HCT116 (cell line): ENCODE results near the gene CAMTA2. TPM values are rescaled to one million over a fixed set of nuclear protein-coding genes. Genes with fewer than 3 reads are reported as not detected.

Experiments
- ATAC-seq: fragments of 200-7000 bp; cut with Tn5 transposase; 2 replicates; pipeline ENCODE4 v1.9.1; 2020; ENCODE audit warnings: mild to moderate bottlenecking, moderate library complexity
- BruUV-seq: library from RNA; stranded (reverse); fragments of 400-500 nt; replicated peaks from 2 replicates; lab custom pipeline; 2021; lab: Mats Ljungman, UMichigan
- CTCF ChIA-PET: fragments of 300-600 bp; sonication (Branson Sonifier 250); formaldehyde crosslinking; loops from one replicate; lab custom pipeline; 2021; ENCODE audit warnings: antibody characterized with exemption; lab: Charles Lee
- POLR2A ChIA-PET: fragments of 300-600, 350-600 bp; sonication (Branson Sonifier 250); formaldehyde crosslinking; loops from one replicate; lab custom pipeline; 2021; ENCODE audit warnings: antibody characterized with exemption; lab: Charles Lee
- RAD21 ChIA-PET, 2 experiments: fragments of 300-600 bp; sonication (Branson Sonifier 250); formaldehyde crosslinking; loops; one replicate each; lab custom pipeline; 2023; ENCODE audit warnings: low total read pairs in 2 of 2; ENCODE audit not compliant: uncharacterized antibody in 2 of 2, unreplicated experiment in 2 of 2, low non-redundant PET in 1 of 2; lab: Charles Lee
- DNase-seq: peaks from one replicate; pipeline ENCODE4 v3.0.0-alpha.2; 2010; ENCODE audit warnings: low read depth, low spot score
- H2AFZ ChIP-seq: fragments of 200-600 bp; shearing (Covaris generic), sonication (generic); 2 replicates; pipeline ENCODE4 v1.6.1; 2017; ENCODE audit warnings: low read depth, mixed run types, mixed read lengths, antibody characterized with exemption, low read length; ENCODE audit not compliant: poor library complexity, severe bottlenecking
- H3K27ac ChIP-seq: 2 replicates; pipeline ENCODE4 v1.5.1; 2012; ENCODE audit warnings: low read depth, low read length
- H3K27me3 ChIP-seq: fragments of 200-600 bp; sonication (generic); 2 replicates; pipeline ENCODE4 v1.6.1; 2016; ENCODE audit warnings: mixed run types, low read length, mixed read lengths; ENCODE audit not compliant: insufficient read depth
- H3K36me3 ChIP-seq, 2 experiments: fragments of 200-500 bp in 1 of 2; fragments of 200-600 bp in 1 of 2; sonication (Bioruptor generic) in 1 of 2; sonication (generic) in 1 of 2; 2 replicates each; pipeline versions ENCODE4 v1.5.1 to v1.6.1; 2014 to 2016; ENCODE audit warnings: low read length in 2 of 2, inconsistent platforms in 1 of 2, mixed read lengths in 1 of 2, mixed run types in 1 of 2; ENCODE audit not compliant: insufficient read depth in 2 of 2, control insufficient read depth in 1 of 2
- H3K4me1 ChIP-seq, 2 experiments: fragments of 200-600 bp in 1 of 2; sonication (generic) in 1 of 2; 2 replicates each; pipeline versions ENCODE4 v1.5.1 to v1.6.1; 2012 to 2017; ENCODE audit warnings: low read length in 2 of 2, inconsistent platforms in 1 of 2, mild to moderate bottlenecking in 1 of 2, mixed read lengths in 1 of 2, mixed run types in 1 of 2, moderate library complexity in 1 of 2; ENCODE audit not compliant: insufficient read depth in 2 of 2, control insufficient read depth in 1 of 2
- H3K4me2 ChIP-seq: fragments of 200-600 bp; sonication (generic); 2 replicates; pipeline ENCODE4 v1.6.1; 2017; ENCODE audit warnings: mixed run types, low read length, mixed read lengths
- H3K4me3 ChIP-seq, 2 experiments: fragments of 200-600 bp in 1 of 2; sonication (generic) in 1 of 2; replicated peaks in 1 of 2; 2 replicates each; pipeline ENCODE4 v1.5.1; 2011 to 2016; ENCODE audit warnings: low read length in 2 of 2, control low read depth in 1 of 2, low read depth in 1 of 2, mild to moderate bottlenecking in 1 of 2, mixed read lengths in 1 of 2, mixed run types in 1 of 2
- H3K79me2 ChIP-seq: fragments of 200-600 bp; sonication (generic); 2 replicates; pipeline ENCODE4 v1.6.1; 2017; ENCODE audit warnings: mild to moderate bottlenecking, mixed run types, low read length, moderate library complexity, mixed read lengths; ENCODE audit not compliant: insufficient read depth
- H3K9ac ChIP-seq: fragments of 200-600 bp; sonication (generic); 2 replicates; pipeline ENCODE4 v1.6.1; 2016; ENCODE audit warnings: low read length, mixed read lengths
- H3K9me2 ChIP-seq: fragments of 200-600 bp; sonication (generic), shearing (Covaris generic); 2 replicates; pipeline ENCODE4 v1.6.1; 2017; ENCODE audit warnings: mixed run types, mild to moderate bottlenecking, moderate library complexity; ENCODE audit not compliant: insufficient read depth
- H3K9me3 ChIP-seq, 2 experiments: fragments of 200-500 bp in 1 of 2; fragments of 200-600 bp in 1 of 2; sonication (Bioruptor generic) in 1 of 2; sonication (generic) in 1 of 2; 2 replicates each; pipeline ENCODE4 v1.6.1; 2014 to 2017; ENCODE audit warnings: low read length in 2 of 2, mixed read lengths in 2 of 2, inconsistent platforms in 1 of 2, low read depth in 1 of 2, mild to moderate bottlenecking in 1 of 2, mixed run types in 1 of 2, moderate library complexity in 1 of 2; ENCODE audit not compliant: control insufficient read depth in 1 of 2, insufficient read depth in 1 of 2
- H4K20me1 ChIP-seq: fragments of 200-600 bp; sonication (generic), shearing (Covaris generic); 2 replicates; pipeline ENCODE4 v1.6.1; 2017; ENCODE audit warnings: mixed run types, mild to moderate bottlenecking, moderate library complexity; ENCODE audit not compliant: insufficient read depth
- JUND ChIP-seq: IDR thresholded peaks from 2 replicates; pipeline ENCODE4 v1.6.1; 2012
- POLR2A ChIP-seq: IDR thresholded peaks from 2 replicates; pipeline ENCODE4 v1.7.0; 2011; ENCODE audit warnings: borderline replicate concordance; ENCODE audit not compliant: insufficient read depth, insufficient read length; ENCODE audit errors: extremely low read depth
- POLR2AphosphoS5 ChIP-seq: IDR thresholded peaks from 2 replicates; pipeline ENCODE4 v1.6.1; 2011; ENCODE audit warnings: mild to moderate bottlenecking, low read depth, low read length, moderate library complexity
- SIN3A ChIP-seq: IDR thresholded peaks from 2 replicates; pipeline ENCODE4 v1.6.1; 2012; ENCODE audit warnings: low read depth
- SP1 ChIP-seq: IDR thresholded peaks from 2 replicates; pipeline ENCODE4 v1.6.1; 2012; ENCODE audit warnings: low read depth
- ZFX ChIP-seq: fragments of 450-650 bp; IDR thresholded peaks from 2 replicates; pipeline ENCODE4 v1.6.1; 2017
- intact Hi-C: fragments of 100-400 bp; cut with micrococcal nuclease; formaldehyde crosslinking; loops from 2 replicates; pipeline ENCODE4 v1.10.0; 2022
- total RNA-seq: library from RNA; stranded (reverse); gene quantifications from one replicate; pipeline ENCODE4 v1.2.1, GENCODE V29; 2021; ENCODE audit not compliant: unreplicated experiment

Gene CAMTA2
- total RNA-seq, 1 experiment from 2014 or later = 37.8 TPM

DNA sequence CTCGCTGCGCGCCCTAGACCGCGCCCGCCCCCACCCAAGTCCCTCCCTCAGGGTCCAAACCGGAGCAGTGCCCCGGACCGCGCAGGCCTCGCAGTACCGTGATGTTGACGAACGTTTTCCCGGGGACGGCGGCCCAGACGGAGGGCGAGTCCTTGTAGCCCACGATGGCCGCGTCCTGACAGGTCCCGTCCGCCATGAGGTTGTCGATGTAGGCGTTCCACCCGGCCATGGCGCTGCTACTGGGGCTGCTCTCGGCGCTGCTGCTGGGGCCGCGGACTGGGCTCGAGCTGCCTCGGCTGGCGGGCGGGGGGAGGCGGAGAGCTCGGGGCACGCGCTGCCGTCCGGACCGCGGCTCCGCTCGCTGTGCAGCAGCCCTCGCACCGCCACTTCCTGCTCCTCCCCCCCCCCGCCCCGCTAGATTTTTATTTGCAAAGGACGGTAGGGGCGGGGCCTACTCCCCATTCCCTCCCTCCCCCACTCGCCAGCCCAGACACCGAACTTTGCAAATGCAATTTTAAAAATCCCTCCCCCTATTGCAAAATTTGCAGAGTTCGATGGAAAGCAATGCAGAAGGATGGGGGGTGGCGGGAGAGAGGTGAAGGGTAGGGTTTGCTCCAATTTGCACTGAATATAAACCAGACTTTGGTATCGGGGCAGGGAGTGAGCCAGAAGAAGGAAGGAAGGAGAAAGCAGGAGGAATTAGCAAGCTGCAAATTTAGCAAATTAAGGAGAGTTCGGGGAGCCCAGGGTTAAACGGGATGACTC lies 39.1 kb downstream of the CAMTA2 start, which contains the start of gene PFN1:
PFN1 (minus strand) TSS at position 365 of the 765 bp plus-strand sequence; CDS start at position 229, 136 bp downstream.
- BruUV-seq = no TSS peak
- DNase-seq (peak; percentile 74), ATAC-seq (peak; percentile 51)
- Histone ChIP-seq H3K79me2 (peaks cover 62% of the 10 kb centered on the region), H3K9ac (peak within 1 kb of the TSS; percentile 97), H3K4me3 (peak within 1 kb of the TSS; percentile 96 to 97), H3K4me1 (peaks cover 35 to 64% of the 10 kb centered on the region in 2 experiments), H3K9me2 (no peaks in the 10 kb centered on the region), H4K20me1 (peaks cover 12% of the 10 kb centered on the region; the same call in 1 of the 2 replicates), H3K36me3 (peaks cover 9 to 22% of the 10 kb centered on the region in 2 experiments; a peak in 2 of 4 replicates), H3K27me3 (no peaks in the 10 kb centered on the region), H3K4me2 (peak within 1 kb of the TSS; percentile 100), H2AFZ (no peak within 1 kb of the TSS), H3K27ac (peak within 1 kb of the TSS; percentile 99), H3K9me3 (no peaks in the 10 kb centered on the region)
- TF ChIP-seq SIN3A (peak; percentile 92), ZFX (peak; percentile 59; the same call in 1 of the 2 replicates), POLR2A (peak; percentile 60), JUND (no peak), SP1 (peak; percentile 42), POLR2AphosphoS5 (peak; percentile 91)
- RAD21 ChIA-PET = interaction anchor here in 1 of 2 experiments (1.1 kb wide), 1 partner anchor 19 kb away, joined by 3 read pairs; the partner anchor contains the start of gene SPAG7
- POLR2A ChIA-PET = interaction anchor here (0.6 to 4.7 kb wide), 5 partner anchors 8 to 26 kb away, joined by 3 to 45 read pairs (median 5); partner anchors contain the start of genes RNF167, SLC25A11 and SPAG7
- intact Hi-C loops = loop anchor here (1.0 to 5.0 kb wide), 2 partner anchors 8 to 39 kb away; partner anchors contain the start of genes CAMTA2, RNF167 and SLC25A11
- CTCF ChIA-PET = interaction anchor here (1.4 kb wide), 1 partner anchor 8 kb away, joined by 3 read pairs; the partner anchor contains the start of genes RNF167 and SLC25A11
